Effector memory CD4-positive, alpha-beta T cell (primary cell): ENCODE results near the gene FAM83E.

Experiments used
- DNase-seq, 3 donors: peaks; one replicate each; pipeline ENCODE4 v3.0.0-alpha.2; 2020
- H3K27ac ChIP-seq: 2 replicates; pipeline ENCODE4 v1.7.0; 2013; ENCODE audit warnings: mild to moderate bottlenecking, low read length, moderate library complexity; ENCODE audit not compliant: insufficient read depth, poor library complexity, severe bottlenecking
- H3K27me3 ChIP-seq: replicated peaks from 2 replicates; pipeline ENCODE4 v1.7.0; 2013; ENCODE audit warnings: mild to moderate bottlenecking, low read length; ENCODE audit not compliant: insufficient read depth, control insufficient read depth, poor library complexity, severe bottlenecking
- H3K36me3 ChIP-seq: 2 replicates; pipeline ENCODE4 v1.7.0; 2013; ENCODE audit warnings: mild to moderate bottlenecking, low read length, moderate library complexity; ENCODE audit not compliant: control insufficient read depth, insufficient read depth
- H3K4me1 ChIP-seq: 2 replicates; pipeline ENCODE4 v1.7.0; 2013; ENCODE audit warnings: low read length, mild to moderate bottlenecking; ENCODE audit not compliant: control insufficient read depth, insufficient read depth, poor library complexity, severe bottlenecking
- H3K4me3 ChIP-seq: 2 replicates; pipeline ENCODE4 v1.7.0; 2013; ENCODE audit warnings: low read length, low read depth, mild to moderate bottlenecking; ENCODE audit not compliant: insufficient read depth, poor library complexity, severe bottlenecking
- H3K9me3 ChIP-seq: 2 replicates; pipeline ENCODE4 v1.7.0; 2013; ENCODE audit warnings: mild to moderate bottlenecking, low read length, moderate library complexity; ENCODE audit not compliant: control insufficient read depth

FAM83E gene

DNA sequence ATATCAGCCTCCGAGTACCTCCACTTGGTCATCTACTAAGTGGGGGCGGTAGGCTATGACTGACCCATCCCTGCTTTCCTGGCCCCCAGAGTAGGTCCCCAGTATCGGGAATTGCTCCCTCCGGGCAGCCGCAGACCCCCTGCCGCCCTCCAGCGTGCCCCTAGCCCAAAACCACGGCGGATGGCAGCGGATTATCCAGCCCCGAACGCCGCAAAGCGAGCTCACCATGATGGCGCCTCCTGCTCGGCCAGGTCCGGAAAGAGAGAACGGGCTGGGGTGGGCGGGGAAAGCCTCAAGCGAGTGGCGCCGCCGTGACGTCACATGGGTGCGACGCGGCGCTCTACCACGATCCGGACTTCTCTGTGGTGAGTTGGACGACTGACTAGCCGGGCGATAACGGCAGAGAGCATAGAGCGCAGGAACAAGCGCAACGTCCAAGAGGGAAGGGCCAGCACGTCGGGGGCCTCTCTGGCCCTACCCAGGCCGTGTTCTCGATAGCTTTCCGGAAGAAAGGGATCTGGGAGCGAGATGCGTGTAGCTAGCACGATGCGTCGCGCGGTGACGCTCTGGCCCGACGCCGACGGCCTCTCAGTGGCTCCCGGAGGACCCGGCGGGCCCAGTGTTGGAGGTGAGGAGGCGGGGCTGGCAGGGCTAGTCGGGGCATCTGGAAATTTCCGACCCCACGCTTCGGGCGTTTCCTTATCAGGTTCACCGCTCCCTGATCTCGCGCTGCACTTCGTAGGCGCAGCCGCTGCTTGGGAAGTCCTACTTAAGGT lies 4.2 kb upstream of the FAM83E start, which contains the start of the genes RPL18 and SPHK2:
TSS of gene RPL18 (minus strand) at position 263 of the 776 bp plus-strand sequence. CDS start at position 228, 35 bp downstream.
TSS of gene SPHK2 (plus strand) at position 591 of the 776 bp plus-strand sequence. CDS start 1,009 bp downstream, outside the sequence.
- H3K27ac ChIP-seq, result peak within 1 kb of the TSS; percentile 88
- no peaks in the 10 kb centered on the region for H3K9me3 ChIP-seq
- H3K36me3 ChIP-seq, result peaks cover 32% of the 10 kb centered on the region
- H3K4me1 ChIP-seq, result peaks cover 42% of the 10 kb centered on the region
- peak; percentile 90 to 92 (median 91) for DNase-seq
- peak within 1 kb of the TSS; percentile 93 for H3K4me3 ChIP-seq
- H3K27me3 ChIP-seq, result no peaks in the 10 kb centered on the region

DNA sequence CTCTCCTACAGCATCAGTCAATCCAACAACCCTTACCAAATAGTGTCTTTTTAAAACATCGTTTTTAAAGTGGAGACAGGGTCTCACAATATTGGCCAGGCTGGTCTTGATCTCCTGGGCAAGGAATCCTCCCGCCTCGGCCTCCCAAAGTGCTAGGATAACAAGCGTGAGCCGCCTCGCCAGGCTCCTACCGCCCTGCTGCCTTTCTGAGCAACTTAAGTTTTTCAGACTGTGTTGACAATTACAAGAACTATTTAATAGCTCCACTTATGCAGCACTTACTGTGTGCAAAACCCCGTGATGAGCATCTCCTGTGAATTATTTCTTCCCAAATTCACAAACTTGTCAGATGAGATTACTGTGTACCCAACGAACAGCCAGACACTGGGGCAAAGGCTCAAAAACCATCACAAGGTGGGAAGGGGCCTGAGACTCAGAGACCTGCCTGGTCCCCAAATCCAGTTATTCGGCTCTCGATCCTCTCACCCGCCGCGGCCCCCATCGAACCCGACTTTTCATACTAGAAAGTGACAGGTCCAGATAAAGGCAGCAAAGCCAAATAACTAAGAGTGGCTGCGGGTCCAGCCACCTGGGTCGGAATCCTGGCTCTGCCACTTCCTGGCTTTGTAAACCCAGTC lies 3.5 kb upstream of the FAM83E start:
- Histone ChIP-seq H3K9me3 (no peaks in the 10 kb centered on the region), H3K4me1 (peaks cover 36% of the 10 kb centered on the region), H3K4me3 (peak overlapping the region; percentile 93), H3K27me3 (no peaks in the 10 kb centered on the region), H3K27ac (peak overlapping the region; percentile 88), H3K36me3 (peaks cover 32% of the 10 kb centered on the region)
- no peak for DNase-seq

DNA sequence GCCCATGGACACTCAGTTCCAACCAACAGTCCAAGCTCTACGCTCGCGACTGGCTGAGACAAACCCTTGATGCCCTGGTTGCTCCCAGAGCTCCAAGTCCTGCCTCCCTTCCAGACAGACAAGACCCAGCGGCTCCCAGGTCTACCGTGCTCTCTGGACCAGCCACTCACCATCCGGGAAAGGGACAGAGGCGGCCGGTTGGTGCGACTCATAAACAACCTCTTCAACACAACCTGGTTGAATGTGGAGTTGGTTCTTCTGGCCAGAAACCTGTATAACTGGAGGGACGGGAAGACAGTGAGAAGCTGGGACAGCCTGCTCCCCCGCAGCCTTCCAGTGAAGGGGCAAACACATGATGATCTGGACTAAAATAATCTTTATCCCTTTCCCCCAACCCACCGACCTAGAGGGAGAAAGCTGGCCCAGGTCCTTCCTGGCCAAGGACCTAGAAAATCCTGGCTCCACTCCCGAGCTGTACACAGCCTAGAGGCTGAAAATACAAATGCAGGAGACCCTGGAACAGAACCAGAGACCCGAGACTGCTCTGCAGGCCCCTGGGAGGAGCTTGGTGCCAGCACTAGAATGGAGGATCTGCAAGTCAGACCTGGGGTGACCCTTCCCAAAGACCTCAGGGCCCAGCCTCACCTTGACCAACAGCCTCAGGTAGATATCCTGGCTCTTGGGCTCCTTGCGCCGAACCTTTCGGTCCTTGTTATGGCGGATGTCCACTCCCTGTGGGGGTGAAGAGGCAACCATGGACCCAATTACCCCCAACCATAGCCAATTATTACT lies 2.5 kb upstream of the FAM83E start:
- H3K27ac ChIP-seq, result peak overlapping the region; percentile 88
- H3K9me3 ChIP-seq, result no peaks in the 10 kb centered on the region
- peaks cover 32% of the 10 kb centered on the region for H3K36me3 ChIP-seq
- H3K4me1 ChIP-seq, result peaks cover 32% of the 10 kb centered on the region
- no peaks in the 10 kb centered on the region for H3K27me3 ChIP-seq
- no peak for DNase-seq
- H3K4me3 ChIP-seq, result peak overlapping the region; percentile 93

DNA sequence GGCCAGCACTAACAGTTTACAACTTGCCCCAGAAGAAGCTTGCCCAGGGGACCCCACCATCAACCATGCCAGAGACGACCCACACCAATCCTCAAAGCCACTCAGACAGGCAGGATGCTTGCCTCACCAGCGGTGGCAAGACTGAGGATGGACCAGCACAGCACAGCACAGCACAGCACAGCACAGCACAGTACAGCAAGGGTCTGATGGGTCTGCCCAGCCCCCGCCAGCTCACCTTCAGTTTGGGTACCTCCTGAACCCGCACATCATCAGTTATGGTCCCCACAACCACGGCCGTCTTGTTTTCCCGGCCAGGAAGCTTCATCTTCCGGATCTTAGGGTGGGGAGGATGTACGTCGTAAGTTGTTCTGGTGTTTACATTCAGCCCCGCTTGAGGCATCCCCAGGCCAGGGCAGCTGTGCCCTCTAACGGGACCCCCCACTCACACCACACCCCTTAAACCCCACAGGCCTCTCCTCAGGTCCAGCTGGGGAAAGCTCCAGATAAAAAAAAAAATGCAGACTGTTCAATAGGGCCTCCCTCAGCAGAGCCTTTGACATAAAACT lies 1.7 kb upstream of the FAM83E start:
- Histone ChIP-seq H3K4me3 (no peak overlapping the region), H3K4me1 (peaks cover 32% of the 10 kb centered on the region)

DNA sequence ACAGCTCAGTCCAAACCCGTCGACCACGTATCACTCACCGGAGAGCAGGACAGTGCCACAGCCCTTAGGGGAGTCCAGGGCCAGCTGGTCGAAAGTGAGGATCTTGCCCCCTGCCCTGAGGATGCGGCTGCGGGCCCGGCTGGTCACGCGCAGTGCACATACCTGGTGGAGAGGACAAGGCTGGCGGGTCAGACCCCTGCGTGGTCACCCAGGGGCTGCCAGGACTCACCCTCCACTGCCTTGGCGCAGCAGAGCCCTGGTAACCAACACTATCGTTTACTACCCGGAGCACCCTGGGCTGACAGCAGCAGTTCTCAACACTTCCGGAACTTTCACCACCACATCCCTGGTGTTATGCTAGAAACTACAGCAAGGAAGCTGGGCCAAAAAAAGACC lies 1.2 kb upstream of the FAM83E start:
- Histone ChIP-seq H3K27ac (peak overlapping the region; percentile 88), H3K9me3 (no peaks in the 10 kb centered on the region), H3K36me3 (peaks cover 32% of the 10 kb centered on the region), H3K4me1 (peaks cover 32% of the 10 kb centered on the region), H3K4me3 (no peak overlapping the region), H3K27me3 (no peaks in the 10 kb centered on the region)
- DNase-seq, result no peak

More for the DNA sequence above, 1.7 kb upstream of the FAM83E start:
- Histone ChIP-seq H3K36me3 (peaks cover 32% of the 10 kb centered on the region), H3K9me3 (no peaks in the 10 kb centered on the region), H3K27me3 (no peaks in the 10 kb centered on the region), H3K27ac (peak overlapping the region; percentile 88)
- DNase-seq, result no peak

DNA sequence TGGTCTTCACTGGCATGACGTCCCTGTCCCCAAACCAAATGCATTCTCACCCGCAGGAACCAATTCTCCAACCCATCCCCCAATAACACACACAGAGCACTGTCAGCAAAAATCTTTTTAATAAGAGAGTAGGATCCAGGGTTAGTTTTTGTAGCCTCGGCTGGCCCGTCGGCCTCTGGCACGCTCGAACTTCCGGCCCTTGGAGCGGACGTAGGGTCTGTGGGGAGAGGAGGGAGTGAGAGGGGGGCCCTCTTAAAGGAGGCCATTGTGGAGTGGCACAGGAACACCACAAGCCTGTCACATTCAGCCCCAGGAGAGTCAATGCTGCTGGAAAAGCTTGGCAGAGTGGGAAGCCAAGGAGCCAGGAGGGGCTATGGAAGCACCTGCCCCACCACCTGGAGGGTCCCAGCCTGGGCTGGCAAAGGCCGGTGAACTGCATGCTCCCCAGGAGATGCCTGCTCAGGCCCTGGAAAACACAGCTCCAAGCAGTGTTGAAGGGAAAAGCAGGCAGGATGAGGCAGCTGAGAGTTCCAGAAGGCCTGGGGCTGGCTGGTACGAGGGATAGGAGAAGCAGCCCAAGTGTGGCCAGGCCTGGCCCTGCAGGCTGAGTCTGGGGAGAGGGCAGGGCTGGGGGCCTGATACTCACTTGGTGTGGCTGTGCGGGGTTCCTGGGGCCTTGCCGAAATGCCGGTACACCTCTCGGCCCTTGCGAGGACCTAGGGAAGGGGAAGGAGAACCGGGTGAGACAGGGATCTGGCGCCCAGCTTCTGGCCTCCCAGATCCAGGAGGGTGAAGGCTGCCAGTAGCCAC lies 560 bp upstream of the FAM83E start:
- H3K27ac ChIP-seq, result no peak overlapping the region

DNA sequence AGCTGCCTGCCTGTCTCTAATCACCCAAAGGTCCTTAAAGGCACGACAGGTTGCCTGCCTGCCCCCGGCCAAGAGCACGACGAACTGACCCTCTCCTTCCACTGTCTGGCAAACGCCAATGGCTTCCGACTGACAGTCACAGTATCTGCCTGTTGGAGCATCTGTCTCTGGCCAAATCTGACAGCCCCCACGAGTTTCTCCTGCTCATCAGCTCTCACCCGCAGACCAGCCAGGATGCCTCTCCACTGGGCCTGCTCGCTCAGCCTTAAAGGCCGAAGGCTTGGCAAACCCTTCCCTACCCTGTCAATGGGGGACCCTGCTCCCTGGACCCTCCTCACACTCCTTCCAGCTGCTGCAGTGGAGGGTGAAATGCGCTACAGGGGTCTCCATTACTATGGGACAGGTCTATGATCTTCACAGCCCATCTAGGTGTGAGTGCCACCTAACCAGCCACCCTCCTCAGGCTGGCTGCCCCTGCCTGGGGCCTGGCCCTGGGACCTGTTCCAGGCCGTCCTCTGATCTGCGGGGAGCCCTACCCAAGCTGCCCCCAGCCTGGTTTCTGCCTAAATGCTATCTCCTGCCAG lies 932 bp downstream of the FAM83E start:
- no peak for DNase-seq
- peaks cover 28% of the 10 kb centered on the region for H3K4me1 ChIP-seq
- no peak overlapping the region for H3K4me3 ChIP-seq
- no peaks in the 10 kb centered on the region for H3K9me3 ChIP-seq
- no peaks in the 10 kb centered on the region for H3K27me3 ChIP-seq
- no peak overlapping the region for H3K27ac ChIP-seq
- peaks cover 32% of the 10 kb centered on the region for H3K36me3 ChIP-seq

More for the DNA sequence above, 560 bp upstream of the FAM83E start:
- H3K27me3 ChIP-seq, result no peaks in the 10 kb centered on the region
- no peak overlapping the region for H3K4me3 ChIP-seq
- H3K36me3 ChIP-seq, result peaks cover 32% of the 10 kb centered on the region
- DNase-seq, result no peak
- peaks cover 32% of the 10 kb centered on the region for H3K4me1 ChIP-seq
- H3K9me3 ChIP-seq, result no peaks in the 10 kb centered on the region

DNA sequence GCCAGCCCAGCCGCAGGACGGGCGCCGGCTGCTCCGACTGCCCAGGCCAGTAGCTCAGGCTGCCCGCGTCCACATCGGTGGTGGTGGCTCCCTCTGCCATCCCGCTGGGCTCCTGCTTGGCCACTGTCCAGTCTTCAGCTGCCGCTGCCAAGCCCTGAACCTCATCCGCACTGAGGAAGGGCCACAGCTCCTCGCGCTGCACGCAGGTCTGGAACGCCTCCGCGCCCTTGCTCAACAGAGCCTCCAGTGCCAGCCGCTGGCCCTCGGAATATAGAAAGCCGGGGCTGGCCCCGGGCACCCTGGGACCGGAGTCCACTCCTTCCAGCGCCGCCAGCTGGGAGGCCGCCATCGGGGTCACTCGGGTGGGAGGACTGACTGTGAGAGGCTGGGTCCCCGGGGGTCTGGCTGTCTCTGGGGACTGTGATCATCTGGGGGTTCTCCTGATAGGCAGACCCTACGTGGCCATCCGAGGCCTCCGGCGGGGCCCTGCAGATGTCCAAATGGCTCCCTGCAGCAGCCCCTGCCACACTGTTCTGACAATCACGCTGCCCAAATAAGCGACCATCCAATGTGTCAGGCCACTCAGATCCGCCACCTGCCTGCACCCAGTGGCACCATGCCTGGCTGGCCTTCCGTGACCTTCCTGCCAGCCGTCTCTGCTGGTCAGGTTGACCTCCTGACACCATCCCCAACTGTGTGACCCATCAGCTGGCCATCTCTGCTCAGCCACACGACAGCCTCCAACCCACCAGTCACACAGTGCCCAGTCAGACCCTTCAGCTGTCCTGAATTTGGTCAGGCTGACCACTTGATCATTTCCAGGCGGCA lies 1.6 kb downstream of the FAM83E start:
- H3K9me3 ChIP-seq, result no peaks in the 10 kb centered on the region
- H3K27ac ChIP-seq, result no peak overlapping the region
- no peak overlapping the region for H3K4me3 ChIP-seq
- DNase-seq, result no peak
- no peaks in the 10 kb centered on the region for H3K27me3 ChIP-seq
- H3K36me3 ChIP-seq, result peaks cover 32% of the 10 kb centered on the region
- H3K4me1 ChIP-seq, result peaks cover 26% of the 10 kb centered on the region
